Ishikawa (cell line): ENCODE results near the gene RNASE13.

ENCODE experiments used
- CEBPB ChIP-seq: IDR thresholded peaks from 2 replicates; pipeline ENCODE4 v1.6.1; 2012
- CREB1 ChIP-seq: IDR thresholded peaks from 2 replicates; pipeline ENCODE4 v1.6.1; 2012; ENCODE audit warnings: low read depth
- EGR1 ChIP-seq: IDR thresholded peaks from 2 replicates; pipeline ENCODE4 v1.6.1; 2012
- EP300 ChIP-seq: IDR thresholded peaks from 2 replicates; pipeline ENCODE4 v1.6.1; 2012; ENCODE audit warnings: borderline replicate concordance
- FOXM1 ChIP-seq: IDR thresholded peaks from 2 replicates; pipeline ENCODE4 v1.6.1; 2012; ENCODE audit warnings: low read depth, borderline replicate concordance
- NFIC ChIP-seq: IDR thresholded peaks from 2 replicates; pipeline ENCODE4 v1.6.1; 2012
- RAD21 ChIP-seq: IDR thresholded peaks from 2 replicates; pipeline ENCODE4 v1.6.1; 2012; ENCODE audit warnings: low read depth
- TAF1 ChIP-seq: IDR thresholded peaks from 2 replicates; pipeline ENCODE4 v1.6.1; 2012; ENCODE audit warnings: low read depth, mild to moderate bottlenecking
- TCF12 ChIP-seq: IDR thresholded peaks from 2 replicates; pipeline ENCODE4 v1.6.1; 2012; ENCODE audit warnings: low read depth
- TEAD4 ChIP-seq: IDR thresholded peaks from 2 replicates; pipeline ENCODE4 v1.6.1; 2012
- USF1 ChIP-seq: IDR thresholded peaks from 2 replicates; pipeline ENCODE4 v1.6.1; 2012
- YY1 ChIP-seq: IDR thresholded peaks from 2 replicates; pipeline ENCODE4 v1.6.1; 2012; ENCODE audit warnings: low read depth
- ZBTB7A ChIP-seq: IDR thresholded peaks from 2 replicates; pipeline ENCODE4 v1.6.1; 2012; ENCODE audit warnings: low read depth
- TF ChIP-seq, protein P1 (sequence below): IDR thresholded peaks from 2 replicates; pipeline ENCODE4 v1.6.1; 2012; ENCODE audit warnings: low read depth, mild to moderate bottlenecking
- TF ChIP-seq, protein P2 (sequence below): IDR thresholded peaks from 2 replicates; pipeline ENCODE4 v1.6.1; 2012

Gene RNASE13

GRCh38 chr14:21020977-21021545 is 13.5 kb downstream of the RNASE13 start:
- no peak for TF ChIP-seq YY1
- no peak for TF ChIP-seq TAF1
- TF ChIP-seq FOXM1 = no peak
- TF ChIP-seq RAD21 = no peak
- no peak for TF ChIP-seq CREB1
- TF ChIP-seq TEAD4 = no peak
- no peak for TF ChIP-seq EP300
- TF ChIP-seq, protein P1, sequence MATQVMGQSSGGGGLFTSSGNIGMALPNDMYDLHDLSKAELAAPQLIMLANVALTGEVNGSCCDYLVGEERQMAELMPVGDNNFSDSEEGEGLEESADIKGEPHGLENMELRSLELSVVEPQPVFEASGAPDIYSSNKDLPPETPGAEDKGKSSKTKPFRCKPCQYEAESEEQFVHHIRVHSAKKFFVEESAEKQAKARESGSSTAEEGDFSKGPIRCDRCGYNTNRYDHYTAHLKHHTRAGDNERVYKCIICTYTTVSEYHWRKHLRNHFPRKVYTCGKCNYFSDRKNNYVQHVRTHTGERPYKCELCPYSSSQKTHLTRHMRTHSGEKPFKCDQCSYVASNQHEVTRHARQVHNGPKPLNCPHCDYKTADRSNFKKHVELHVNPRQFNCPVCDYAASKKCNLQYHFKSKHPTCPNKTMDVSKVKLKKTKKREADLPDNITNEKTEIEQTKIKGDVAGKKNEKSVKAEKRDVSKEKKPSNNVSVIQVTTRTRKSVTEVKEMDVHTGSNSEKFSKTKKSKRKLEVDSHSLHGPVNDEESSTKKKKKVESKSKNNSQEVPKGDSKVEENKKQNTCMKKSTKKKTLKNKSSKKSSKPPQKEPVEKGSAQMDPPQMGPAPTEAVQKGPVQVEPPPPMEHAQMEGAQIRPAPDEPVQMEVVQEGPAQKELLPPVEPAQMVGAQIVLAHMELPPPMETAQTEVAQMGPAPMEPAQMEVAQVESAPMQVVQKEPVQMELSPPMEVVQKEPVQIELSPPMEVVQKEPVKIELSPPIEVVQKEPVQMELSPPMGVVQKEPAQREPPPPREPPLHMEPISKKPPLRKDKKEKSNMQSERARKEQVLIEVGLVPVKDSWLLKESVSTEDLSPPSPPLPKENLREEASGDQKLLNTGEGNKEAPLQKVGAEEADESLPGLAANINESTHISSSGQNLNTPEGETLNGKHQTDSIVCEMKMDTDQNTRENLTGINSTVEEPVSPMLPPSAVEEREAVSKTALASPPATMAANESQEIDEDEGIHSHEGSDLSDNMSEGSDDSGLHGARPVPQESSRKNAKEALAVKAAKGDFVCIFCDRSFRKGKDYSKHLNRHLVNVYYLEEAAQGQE = no peak
- TF ChIP-seq TCF12 = no peak
- TF ChIP-seq, protein P2, sequence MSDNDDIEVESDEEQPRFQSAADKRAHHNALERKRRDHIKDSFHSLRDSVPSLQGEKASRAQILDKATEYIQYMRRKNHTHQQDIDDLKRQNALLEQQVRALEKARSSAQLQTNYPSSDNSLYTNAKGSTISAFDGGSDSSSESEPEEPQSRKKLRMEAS = no peak
- TF ChIP-seq ZBTB7A = no peak
- TF ChIP-seq USF1 = no peak
- no peak for TF ChIP-seq EGR1
- TF ChIP-seq CEBPB = no peak
- no peak for TF ChIP-seq NFIC

DNA sequence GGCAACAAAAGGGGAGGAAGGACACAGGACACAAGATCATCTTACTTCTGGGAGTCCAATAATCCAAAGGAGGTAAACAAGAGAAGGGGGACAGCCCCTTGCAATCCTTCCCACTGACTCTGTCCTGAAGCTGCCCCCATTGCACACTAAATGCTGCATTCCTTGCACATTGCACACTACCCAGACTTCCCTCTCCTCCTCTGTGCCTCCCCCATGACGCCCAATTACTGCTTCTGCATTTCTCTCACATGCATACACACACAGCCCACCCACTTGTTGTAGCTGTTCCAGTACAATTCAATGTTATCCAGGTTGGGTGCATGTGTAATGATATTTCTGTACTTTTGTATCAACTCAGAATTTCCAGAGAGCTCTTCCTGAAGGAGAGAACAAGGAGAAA is 15.2 kb downstream of the RNASE13 start:
- TF ChIP-seq, protein P1 = no peak
- TF ChIP-seq EP300 (no peak), USF1 (no peak), ZBTB7A (no peak), TCF12 (no peak), FOXM1 (no peak), YY1 (no peak)

DNA sequence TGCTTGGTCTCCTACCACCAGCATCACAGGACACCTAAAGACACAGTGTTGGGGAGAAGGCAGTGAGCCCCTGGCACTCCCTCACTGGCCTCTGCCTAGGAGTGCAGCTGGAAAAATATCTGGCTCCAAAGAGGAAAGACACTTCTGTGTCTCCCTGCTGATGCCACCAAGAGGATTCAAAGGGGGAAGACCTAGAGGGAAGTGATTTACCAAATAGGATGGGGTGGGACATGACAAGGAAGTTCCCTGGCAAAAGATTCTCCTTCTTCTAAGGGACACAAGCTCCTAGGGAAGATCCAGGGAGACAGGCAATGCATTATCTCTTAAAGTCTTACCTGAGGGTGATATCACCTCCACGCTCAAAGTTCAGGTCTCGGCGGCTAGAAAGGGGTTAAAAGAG is 15.8 kb downstream of the RNASE13 start:
- TF ChIP-seq TEAD4 = no peak
- TF ChIP-seq, protein P2 = no peak
- no peak for TF ChIP-seq CEBPB
- no peak for TF ChIP-seq TCF12
- no peak for TF ChIP-seq NFIC
- TF ChIP-seq, protein P1 = no peak
- TF ChIP-seq TAF1 = no peak
- TF ChIP-seq YY1 = no peak
- TF ChIP-seq EGR1 = no peak
- no peak for TF ChIP-seq FOXM1
- TF ChIP-seq RAD21 = no peak
- TF ChIP-seq ZBTB7A = no peak
- TF ChIP-seq EP300 = no peak
- TF ChIP-seq USF1 = no peak
- no peak for TF ChIP-seq CREB1

GRCh38 chr14:21018286-21018685 is 16.3 kb downstream of the RNASE13 start:
- no peak for TF ChIP-seq USF1
